Suppressor macrophage (primary cell): ENCODE results near the gene LRIT1.

Experiments used
- DNase-seq, 4 experiments: peaks; one replicate each; pipeline ENCODE4 v3.0.0-alpha.2; 2020 to 2022

The LRIT1 gene

GRCh38 chr10:84214046-84214572 lies 27.2 kb downstream of the LRIT1 start:
- DNase-seq = no peak

GRCh38 chr10:84213076-84213475 lies 28.3 kb downstream of the LRIT1 start:
- DNase-seq = no peak

DNA sequence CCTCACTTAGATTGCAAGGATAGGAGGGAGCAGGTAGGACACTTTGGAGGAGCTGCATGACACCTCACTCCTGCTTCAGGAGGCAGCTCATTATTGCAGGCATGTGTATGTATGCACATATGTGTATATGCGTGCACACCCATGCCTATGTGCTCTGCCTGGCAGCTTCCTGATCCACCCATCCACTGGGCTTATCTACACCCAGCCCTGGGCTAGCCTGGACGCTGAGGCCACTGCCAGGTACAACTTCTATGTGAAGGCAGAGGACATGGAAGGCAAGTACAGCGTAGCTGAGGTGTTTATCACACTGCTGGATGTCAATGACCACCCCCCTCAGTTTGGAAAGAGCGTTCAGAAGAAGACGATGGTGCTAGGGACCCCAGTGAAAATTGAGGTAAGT lies 29.3 kb downstream of the LRIT1 start:
- DNase-seq = no peak

- DNase-seq = no peak
These were observed 29.8 kb downstream of the LRIT1 start for GRCh38 chr10:84211566-84211965.

GRCh38 chr10:84208023-84208422 lies 33.3 kb downstream of the LRIT1 start:
- DNase-seq = no peak

DNA sequence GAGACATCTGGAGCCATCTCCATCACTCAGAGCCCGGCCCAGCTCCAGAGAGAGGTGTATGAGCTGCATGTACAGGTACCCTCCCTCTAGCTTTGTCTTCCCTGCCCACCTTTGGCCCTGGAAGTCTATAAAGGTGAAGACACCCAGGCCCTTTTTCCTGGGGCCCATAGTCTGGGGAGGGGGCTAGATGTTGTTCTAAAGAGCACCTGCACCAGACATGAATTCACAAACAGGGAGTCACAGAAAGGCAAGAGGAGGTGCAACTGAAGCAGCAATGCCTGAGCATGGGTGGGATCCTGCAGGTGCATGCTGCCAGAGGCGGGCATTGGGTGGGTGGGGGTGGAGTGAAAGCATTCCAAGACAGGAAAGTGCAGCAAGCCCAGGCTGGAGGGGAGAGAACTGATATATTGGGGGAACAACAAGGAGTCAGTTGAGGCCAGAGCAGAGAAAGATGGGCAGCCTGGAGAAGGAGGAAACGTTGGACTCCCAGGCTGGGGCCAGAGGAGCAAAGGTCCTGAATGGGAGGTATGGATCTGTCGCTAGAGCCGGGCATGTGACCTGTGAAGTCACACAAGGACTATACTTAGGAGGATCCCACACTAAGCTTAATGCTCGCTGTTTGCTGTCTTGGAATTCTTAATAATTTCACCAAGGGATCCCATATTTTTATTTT lies 35.4 kb downstream of the LRIT1 start:
- DNase-seq = no peak

- DNase-seq = peak; percentile 68 to 79 (median 70)
These were observed 36.1 kb downstream of the LRIT1 start for GRCh38 chr10:84205049-84205852.

DNA sequence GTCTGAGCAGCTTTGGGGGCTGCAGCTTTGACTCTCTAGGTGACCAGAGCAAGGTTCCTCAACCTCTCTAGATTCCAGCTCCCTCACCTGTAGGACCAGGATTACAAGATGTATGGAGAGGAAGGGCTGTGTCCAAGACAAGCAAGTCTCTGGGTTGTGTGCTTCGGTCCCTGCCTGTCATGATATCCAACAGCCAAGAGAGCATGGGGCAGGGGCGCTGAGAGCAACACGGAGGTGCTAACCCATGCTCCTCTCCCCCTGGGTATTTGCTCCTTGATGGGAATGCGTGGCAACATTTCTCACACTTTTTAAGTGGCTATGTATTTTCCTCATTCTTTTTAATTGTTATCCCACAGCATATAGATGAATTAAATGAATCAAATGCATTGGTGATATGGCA lies 36.7 kb downstream of the LRIT1 start:
- no peak for DNase-seq

DNA sequence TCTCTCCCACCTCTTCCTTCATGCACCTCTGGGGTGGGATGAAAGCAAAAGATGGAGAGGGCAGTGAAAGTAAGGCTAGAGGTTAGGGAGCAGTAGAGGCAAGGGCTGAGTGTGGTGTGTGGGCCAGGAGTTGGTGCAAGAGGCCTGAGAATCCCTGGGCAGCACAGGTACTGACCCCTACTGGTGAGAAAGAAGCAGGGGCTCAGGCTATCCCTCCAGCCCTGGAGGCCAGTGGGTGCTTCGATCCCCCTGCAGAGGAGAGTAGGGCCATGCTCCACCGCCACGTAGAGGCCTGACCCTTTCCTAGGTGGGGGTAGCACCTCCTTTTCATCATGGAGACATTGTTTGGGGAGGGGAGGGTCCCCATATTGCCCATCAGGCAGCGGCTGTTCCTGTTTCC lies 37.2 kb downstream of the LRIT1 start:
- DNase-seq = peak in 3 of 4 experiments; percentile 7 to 21 (median 9)

GRCh38 chr10:84202349-84202748 lies 39.0 kb downstream of the LRIT1 start:
- no peak for DNase-seq

- no peak for DNase-seq
These were observed 39.7 kb downstream of the LRIT1 start for GRCh38 chr10:84201682-84202081.

GRCh38 chr10:84201244-84201606 lies 40.1 kb downstream of the LRIT1 start:
- no peak for DNase-seq

- DNase-seq = no peak
These were observed 40.7 kb downstream of the LRIT1 start for GRCh38 chr10:84200537-84201243.

DNA sequence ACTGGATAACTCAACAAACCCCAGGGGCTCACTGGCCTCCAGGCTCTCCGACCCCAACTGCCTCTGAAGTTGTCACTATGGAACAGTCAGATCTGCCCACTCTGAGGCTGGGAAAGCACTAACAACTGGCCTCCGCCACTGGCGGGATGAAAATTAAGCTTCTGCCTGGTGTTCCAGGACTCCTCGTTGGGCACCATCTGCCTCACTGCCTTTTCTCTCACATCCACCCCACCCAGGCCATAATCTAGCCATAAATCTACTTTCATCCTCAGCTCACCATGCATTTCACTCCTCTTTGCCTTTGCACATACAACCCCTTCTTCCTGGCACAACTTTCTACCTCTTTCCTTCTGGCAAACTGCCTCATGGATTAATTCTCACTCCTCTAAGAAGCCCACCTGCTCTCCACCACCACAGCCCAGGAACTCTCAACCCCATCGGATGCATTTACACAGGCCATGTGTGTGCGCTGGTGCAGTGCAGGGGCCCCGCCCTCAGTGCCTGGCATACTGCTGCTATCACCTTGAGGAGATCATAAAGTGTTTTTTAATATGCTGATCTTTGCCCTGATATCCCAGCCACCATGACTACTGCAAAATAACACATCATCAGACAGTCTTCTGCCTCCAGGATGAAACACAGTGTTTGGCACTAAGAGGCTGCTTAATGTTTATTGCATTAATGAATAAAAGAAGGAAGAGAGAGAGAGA lies 43.0 kb downstream of the LRIT1 start:
- DNase-seq = no peak

GRCh38 chr10:84197643-84198042 lies 43.7 kb downstream of the LRIT1 start:
- DNase-seq = no peak

- DNase-seq = no peak
These were observed 44.4 kb downstream of the LRIT1 start for GRCh38 chr10:84196941-84197340.

DNA sequence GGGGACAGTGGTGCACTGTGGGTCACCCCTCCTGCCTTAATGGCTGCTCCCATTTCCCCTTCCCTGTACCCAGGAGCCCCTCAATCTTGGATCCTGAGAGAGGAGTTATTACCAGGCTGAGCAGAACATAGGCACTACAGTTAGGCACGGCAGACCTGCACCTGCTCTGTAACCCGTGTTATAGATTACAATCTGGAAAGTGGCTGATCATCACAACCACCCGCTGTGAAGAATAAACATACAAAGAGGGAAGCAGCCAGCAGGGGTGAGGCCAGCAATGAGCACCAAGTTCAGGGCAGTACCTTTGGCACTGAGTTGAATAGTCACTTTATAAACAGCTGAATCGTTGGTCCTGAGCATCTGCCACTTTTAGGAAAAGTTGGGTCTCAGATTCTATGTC lies 45.3 kb downstream of the LRIT1 start:
- no peak for DNase-seq

DNA sequence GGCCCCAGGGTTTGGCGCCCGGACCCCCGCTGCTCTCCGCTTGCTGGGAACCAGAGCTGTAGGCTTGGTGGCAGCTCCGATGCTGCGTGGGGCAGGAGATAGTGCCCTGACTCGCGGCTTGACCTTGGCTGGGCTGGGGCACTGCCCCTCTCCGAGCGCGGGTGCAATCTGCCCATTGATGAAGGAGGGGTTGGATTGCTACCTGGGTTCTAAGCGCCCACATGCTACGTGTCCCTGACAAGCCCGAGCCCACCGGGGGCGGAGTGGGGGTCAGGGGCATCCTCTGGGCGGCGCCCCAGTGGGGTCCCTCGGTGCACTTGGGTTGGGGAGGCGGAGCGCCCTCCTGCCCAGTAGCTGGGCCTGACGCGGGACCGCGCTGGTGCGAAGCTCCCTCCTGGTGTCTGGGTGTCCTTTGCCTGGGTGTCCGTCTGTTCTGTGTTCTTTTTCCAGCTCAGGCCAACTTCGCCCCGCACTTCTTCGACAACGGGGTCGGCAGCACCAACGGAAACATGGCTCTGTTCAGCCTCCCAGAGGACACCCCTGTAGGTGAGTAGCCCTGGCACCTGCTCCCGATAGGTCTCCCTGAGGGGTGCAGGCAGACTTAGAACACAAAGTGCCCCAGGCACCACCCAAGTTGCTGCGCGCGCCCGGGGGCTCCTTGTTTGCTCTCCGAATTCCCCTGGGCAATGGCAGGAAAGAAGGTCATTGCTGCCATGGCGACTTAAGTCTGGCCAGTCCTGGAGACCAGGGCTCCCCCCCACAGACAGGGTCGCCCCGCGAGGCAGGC lies 46.1 kb downstream of the LRIT1 start:
- no peak for DNase-seq

GRCh38 chr10:84194424-84195043 lies 46.8 kb downstream of the LRIT1 start, which contains the start of gene CDHR1:
TSS of gene CDHR1 (plus strand) at chr10:84194537. CDS start at chr10:84194761, 224 bp downstream.
- DNase-seq = peak in 2 of 4 experiments; percentile 8 to 47

- DNase-seq = no peak
These were observed 47.4 kb downstream of the LRIT1 start for GRCh38 chr10:84193846-84194423.

GRCh38 chr10:84193327-84193726 lies 48.0 kb downstream of the LRIT1 start:
- DNase-seq = no peak
